B cell (primary cell): Measurements from ENCODE around the gene ALG9. TPM values are rescaled to one million over a fixed set of nuclear protein-coding genes. Genes with fewer than 3 reads are reported as not detected.

Source experiments
- ATAC-seq: fragments of 200-7000 bp; cut with Tn5 transposase; one replicate; pipeline ENCODE4 v1.10.0; 2021; ENCODE audit warnings: low read depth, mild to moderate bottlenecking, moderate number of reproducible peaks, moderate library complexity
- CTCF ChIA-PET: fragments of 350-600 bp; sonication (Branson Sonifier 250); formaldehyde crosslinking; loops from one replicate; lab custom pipeline; 2021; ENCODE audit warnings: antibody characterized with exemption, inconsistent platforms; lab: Charles Lee
- POLR2A ChIA-PET: fragments of 350-600 bp; sonication (Branson Sonifier 250); formaldehyde crosslinking; loops from one replicate; lab custom pipeline; 2021; ENCODE audit warnings: antibody characterized with exemption; lab: Charles Lee
- DNase-seq: peaks from one replicate; pipeline ENCODE4 v3.0.0; 2013
- H2AFZ ChIP-seq: 2 replicates; pipeline ENCODE4 v1.6.1; 2012; ENCODE audit warnings: mild to moderate bottlenecking, low read depth, low read length; ENCODE audit not compliant: insufficient read depth, poor library complexity, severe bottlenecking
- H3K27ac ChIP-seq, 2 donors: 1 replicate in 1 of 2; 2 replicates in 1 of 2; pipeline ENCODE4 v1.5.1; 2012 to 2013; ENCODE audit warnings: low read length in 2 of 2, mild to moderate bottlenecking in 2 of 2, moderate library complexity in 1 of 2
- H3K27me3 ChIP-seq, 4 experiments: fragments of 200-600 bp in 1 of 4; sonication (generic) in 1 of 4; replicated peaks in 1 of 4; 1 replicate in 2 of 4; 2 replicates in 2 of 4; pipeline versions ENCODE4 v1.6.1 to v1.7.0; 2013 to 2016; ENCODE audit warnings: low read length in 3 of 4, mild to moderate bottlenecking in 2 of 4, mixed read lengths in 1 of 4, moderate library complexity in 1 of 4; ENCODE audit not compliant: insufficient read depth in 4 of 4, control insufficient read depth in 3 of 4; ENCODE audit errors: control extremely low read depth in 1 of 4
- H3K36me3 ChIP-seq, 2 experiments: replicated peaks in 1 of 2; 1 replicate in 1 of 2; 2 replicates in 1 of 2; pipeline versions ENCODE4 v1.6.1 to v1.7.1; 2013; ENCODE audit warnings: low read length in 1 of 2; ENCODE audit not compliant: insufficient read depth in 2 of 2, control insufficient read depth in 1 of 2; ENCODE audit errors: control extremely low read depth in 1 of 2, extremely low read depth in 1 of 2
- H3K4me1 ChIP-seq, 2 donors: fragments of 200-600 bp in 1 of 2; sonication (generic) in 1 of 2; 1 replicate in 1 of 2; 2 replicates in 1 of 2; pipeline versions ENCODE4 v1.5.1 to v1.6.1; 2013 to 2017; ENCODE audit warnings: low read length in 2 of 2; ENCODE audit not compliant: control insufficient read depth in 2 of 2, insufficient read depth in 2 of 2
- H3K4me2 ChIP-seq: replicated peaks from 2 replicates; pipeline ENCODE3; 2012; ENCODE audit warnings: mild to moderate bottlenecking, low read depth, low read length; ENCODE audit not compliant: poor library complexity, severe bottlenecking
- H3K4me3 ChIP-seq, 5 experiments: fragments of 200-600 bp in 1 of 5; sonication (generic) in 1 of 5; 1 replicate in 3 of 5; 2 replicates in 2 of 5; pipeline versions ENCODE4 v1.5.1 to v1.7.0; 2011 to 2016; ENCODE audit warnings: low read length in 4 of 5, mild to moderate bottlenecking in 4 of 5, low read depth in 2 of 5, control low read depth in 1 of 5, moderate library complexity in 1 of 5; ENCODE audit not compliant: insufficient read depth in 1 of 5; ENCODE audit errors: control extremely low read depth in 1 of 5, extremely low read depth in 1 of 5
- H3K79me2 ChIP-seq: fragments of 200-600 bp; sonication (generic); one replicate; pipeline ENCODE4 v1.6.0; 2016; ENCODE audit warnings: low read length; ENCODE audit not compliant: control insufficient read depth, insufficient read depth
- H3K9ac ChIP-seq: fragments of 200-600 bp; sonication (generic); 2 replicates; pipeline ENCODE4 v1.6.1; 2017; ENCODE audit warnings: mild to moderate bottlenecking, low read length, moderate library complexity
- H3K9me3 ChIP-seq, 3 donors: one replicate each; pipeline versions ENCODE4 v1.6.1 to v1.7.1; 2013; ENCODE audit warnings: low read length in 2 of 3; ENCODE audit not compliant: control insufficient read depth in 2 of 3, insufficient read depth in 1 of 3; ENCODE audit errors: control extremely low read depth in 1 of 3
- H4K20me1 ChIP-seq: 2 replicates; pipeline ENCODE4 v1.6.0; 2012; ENCODE audit warnings: mild to moderate bottlenecking, low read length; ENCODE audit not compliant: insufficient read depth, control insufficient read depth, poor library complexity, severe bottlenecking
- H3K27ac Mint-ChIP-seq: one replicate; pipeline ENCODE4 v1.8.0; 2021; ENCODE audit warnings: mixed read lengths
- H3K27me3 Mint-ChIP-seq: one replicate; pipeline ENCODE4 v1.8.0; 2021; ENCODE audit warnings: mixed read lengths
- H3K4me1 Mint-ChIP-seq: one replicate; pipeline ENCODE4 v1.8.0; 2021; ENCODE audit warnings: mixed read lengths
- H3K4me3 Mint-ChIP-seq: one replicate; pipeline ENCODE4 v1.8.0; 2021; ENCODE audit warnings: mixed read lengths
- H3K9me3 Mint-ChIP-seq: one replicate; pipeline ENCODE4 v1.8.0; 2022; ENCODE audit warnings: mixed read lengths; ENCODE audit not compliant: insufficient read depth
- CTCF ChIP-seq: fragments of 200-600 bp; IDR thresholded peaks from one replicate; pipeline ENCODE4 v1.8.0; 2022; ENCODE audit warnings: antibody characterized with exemption, mild to moderate bottlenecking
- EZH2 ChIP-seq: IDR thresholded peaks from 2 replicates; pipeline ENCODE4 v1.6.1; 2012; ENCODE audit warnings: borderline replicate concordance, low read depth, mild to moderate bottlenecking, moderate library complexity, low read length; ENCODE audit not compliant: insufficient read depth, poor library complexity, severe bottlenecking
- WGBS: methylation state at CpG from one replicate; pipeline ENCODE4 v1.1.5; 2013; ENCODE audit warnings: missing lambda C conversion rate; ENCODE audit not compliant: insufficient coverage; 5-methylcytosine and 5-hydroxymethylcytosine counted together
- intact Hi-C: fragments of 100-400 bp; cut with micrococcal nuclease; formaldehyde crosslinking; loops from one replicate; pipeline ENCODE4 v1.10.0; 2022
- polyA plus RNA-seq: library from polyadenylated mRNA; depleted of rRNA; stranded (reverse); fragments of >200 nt; gene quantifications from 2 replicates; pipeline ENCODE4 v1.2.3, GENCODE V29; 2012
- total RNA-seq, 2 donors: library from RNA; stranded (reverse); fragments of 120-200 nt in 1 of 2; gene quantifications; 1 replicate in 1 of 2; 2 replicates in 1 of 2; pipeline versions ENCODE4 v1.2.3 to v1.2.4, GENCODE V29; 2013 to 2022

Gene ALG9
- total and polyA plus RNA-seq, 2 donors (not counting 1 experiment from before 2014, with no cell fraction given): 21.2 to 29.9 TPM

DNA sequence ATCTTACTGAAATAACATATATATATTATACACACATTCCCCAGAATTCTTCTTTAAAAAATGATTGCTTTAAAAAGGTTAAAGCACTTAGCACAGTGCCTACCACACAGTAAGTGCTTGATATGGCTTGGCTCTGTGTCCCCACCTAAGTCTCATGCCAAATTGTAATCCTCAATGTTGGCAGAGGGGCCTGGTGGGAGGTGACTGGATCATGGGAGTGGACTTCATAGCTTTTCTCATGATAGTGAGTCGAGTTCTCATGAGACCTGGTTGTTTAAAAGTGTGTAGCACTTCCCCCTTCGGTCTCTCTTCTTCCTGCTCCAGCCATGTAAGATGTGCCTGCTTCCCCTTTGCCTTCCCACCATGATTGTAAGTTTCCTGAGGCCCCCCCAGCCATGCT lies 34.0 kb upstream of the ALG9 start:
- WGBS: no CpG with 5 or more reads among the region's 2 CpGs
- Histone ChIP-seq H2AFZ (no peak overlapping the region), H4K20me1 (no peaks in the 10 kb centered on the region), H3K4me3 (no peak overlapping the region), H3K27ac (no peak overlapping the region), H3K9ac (no peak overlapping the region), H3K4me2 (no peak overlapping the region), H3K27me3 (peaks cover 0 to 7% (median 2%) of the 10 kb centered on the region in 4 experiments), H3K36me3 (no peaks in the 10 kb centered on the region), H3K79me2 (no peaks in the 10 kb centered on the region), H3K9me3 (no peaks in the 10 kb centered on the region), H3K4me1 (no peaks in the 10 kb centered on the region)
- no peak overlapping the region for H3K27ac Mint-ChIP-seq
- no peaks in the 10 kb centered on the region for H3K4me1 Mint-ChIP-seq
- intact Hi-C loops: no loop called here
- H3K27me3 Mint-ChIP-seq: peaks cover 28% of the 10 kb centered on the region
- no peaks in the 10 kb centered on the region for H3K9me3 Mint-ChIP-seq
- TF ChIP-seq EZH2 (no peak), CTCF (no peak)
- no peak for DNase-seq
- H3K4me3 Mint-ChIP-seq: no peak overlapping the region
- no peak for ATAC-seq
- ChIA-PET CTCF (no interaction called here), POLR2A (no interaction called here)

DNA sequence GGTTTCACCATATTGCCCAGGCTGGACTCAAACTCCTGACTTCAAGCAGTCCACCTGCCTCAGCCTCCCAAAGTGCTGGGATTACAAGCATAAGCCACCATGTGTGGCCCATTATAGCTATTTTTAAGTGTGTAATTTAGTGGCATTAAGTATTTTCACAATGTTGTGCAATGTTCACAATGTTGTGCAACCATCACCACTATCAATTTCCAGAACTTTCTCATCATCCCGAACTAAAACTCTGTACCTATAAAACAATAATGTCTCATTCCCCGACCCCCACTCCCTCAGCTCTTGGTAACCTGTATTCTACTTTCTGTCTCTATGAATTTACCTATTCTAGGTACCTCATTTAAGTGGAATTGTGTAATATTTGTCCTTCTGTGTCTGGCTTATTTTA lies 15.5 kb upstream of the ALG9 start:
- Histone ChIP-seq H3K27ac (no peak overlapping the region), H3K27me3 (no peaks in the 10 kb centered on the region), H3K4me3 (no peak overlapping the region), H4K20me1 (no peaks in the 10 kb centered on the region), H2AFZ (no peak overlapping the region), H3K4me1 (no peaks in the 10 kb centered on the region), H3K9ac (no peak overlapping the region), H3K4me2 (no peak overlapping the region), H3K36me3 (no peaks in the 10 kb centered on the region), H3K79me2 (no peaks in the 10 kb centered on the region), H3K9me3 (no peaks in the 10 kb centered on the region)
- Mint-ChIP-seq H3K27me3 (no peaks in the 10 kb centered on the region), H3K4me1 (no peaks in the 10 kb centered on the region), H3K27ac (no peak overlapping the region), H3K9me3 (no peaks in the 10 kb centered on the region), H3K4me3 (no peak overlapping the region)
- WGBS: no CpG with 5 or more reads among the region's 2 CpGs
- intact Hi-C loops: no loop called here
- POLR2A ChIA-PET: interaction anchor here (1.1 kb wide), 1 partner anchor 51 kb away, joined by 3 read pairs; the partner anchor contains the start of gene DIXDC1
- TF ChIP-seq CTCF (no peak), EZH2 (no peak)
- no peak for ATAC-seq
- CTCF ChIA-PET: interaction anchor here (1.2 kb wide), 1 partner anchor 13 kb away, joined by 3 read pairs; no protein-coding TSS in a partner anchor
- no peak for DNase-seq
